Measurements from ENCODE around the gene POLE4. TPM values are rescaled to one million over a fixed set of nuclear protein-coding genes. Genes with fewer than 3 reads are reported as not detected.

POLE4 gene
- polyA plus RNA-seq, 3 donors from 2014 or later, result 92.2 to 181 (median 98.5) TPM

GRCh38 chr2:74925361-74925786, 33.1 kb upstream of the POLE4 start:
- Mint-ChIP-seq H3K27ac (no peak overlapping the region), H3K4me3 (no peak overlapping the region), H3K27me3 (ENCODE audit: low read depth in 3 of 3) (peaks cover 8 to 10% (median 9%) of the 10 kb centered on the region in 3 donors), H3K9me3 (no peaks in the 10 kb centered on the region), H3K36me3 (peaks cover 0 to 7% (median 0%) of the 10 kb centered on the region in 3 donors), H3K4me1 (no peaks in the 10 kb centered on the region)
- DNase-seq, result no peak

GRCh38 chr2:74927621-74928020, 30.8 kb upstream of the POLE4 start:
- DNase-seq, result no peak
- Mint-ChIP-seq H3K27me3 (ENCODE audit: low read depth in 3 of 3) (peaks cover 7 to 11% (median 8%) of the 10 kb centered on the region in 3 donors), H3K27ac (no peak overlapping the region)

GRCh38 chr2:74930811-74931486, 27.5 kb upstream of the POLE4 start:
- Mint-ChIP-seq H3K27me3 (ENCODE audit: low read depth in 3 of 3) (peaks cover 6 to 8% (median 7%) of the 10 kb centered on the region in 3 donors), H3K27ac (no peak overlapping the region), H3K9me3 (no peaks in the 10 kb centered on the region), H3K4me3 (no peak overlapping the region), H3K36me3 (peaks cover 0 to 18% (median 3%) of the 10 kb centered on the region in 3 donors), H3K4me1 (no peaks in the 10 kb centered on the region)
- no peak for DNase-seq

More at GRCh38 chr2:74927621-74928020, 30.8 kb upstream of the POLE4 start:
- no peaks in the 10 kb centered on the region for H3K4me1 Mint-ChIP-seq
- no peaks in the 10 kb centered on the region for H3K9me3 Mint-ChIP-seq
- H3K36me3 Mint-ChIP-seq, result peaks cover 0 to 11% (median 3%) of the 10 kb centered on the region in 3 donors
- no peak overlapping the region for H3K4me3 Mint-ChIP-seq

DNA sequence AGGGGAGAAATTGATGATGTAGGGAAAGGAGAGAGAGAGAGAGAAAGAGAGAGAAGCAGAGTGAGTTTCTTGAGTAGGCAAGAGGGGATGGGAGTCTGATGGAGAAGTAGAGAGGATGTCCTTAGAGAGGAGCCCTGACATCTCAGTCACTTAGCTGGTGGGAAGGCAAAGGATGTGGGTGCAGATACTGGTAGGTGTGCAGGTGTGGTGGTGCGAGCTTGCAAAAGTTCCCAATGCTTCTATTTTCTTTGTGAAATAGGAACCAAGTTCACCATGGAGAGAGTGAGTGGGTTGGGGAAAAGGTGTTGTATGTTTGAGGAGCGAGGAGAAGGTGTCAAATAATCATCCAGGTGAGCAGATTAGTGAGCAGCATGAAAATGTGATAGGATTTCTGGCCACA, 26.5 kb upstream of the POLE4 start:
- H3K4me3 Mint-ChIP-seq, result no peak overlapping the region
- H3K4me1 Mint-ChIP-seq, result no peaks in the 10 kb centered on the region

GRCh38 chr2:74935975-74936391, 22.5 kb upstream of the POLE4 start:
- H3K4me1 Mint-ChIP-seq, result no peaks in the 10 kb centered on the region
- no peaks in the 10 kb centered on the region for H3K9me3 Mint-ChIP-seq
- peaks cover 0 to 7% (median 0%) of the 10 kb centered on the region in 3 donors for H3K36me3 Mint-ChIP-seq
- no peak overlapping the region for H3K27ac Mint-ChIP-seq
- H3K27me3 Mint-ChIP-seq (ENCODE audit: low read depth in 3 of 3), result peaks cover 3 to 11% (median 5%) of the 10 kb centered on the region in 3 donors
- H3K4me3 Mint-ChIP-seq, result no peak overlapping the region
- DNase-seq, result no peak

More for the DNA sequence above, 26.5 kb upstream of the POLE4 start:
- no peaks in the 10 kb centered on the region for H3K9me3 Mint-ChIP-seq
- H3K27ac Mint-ChIP-seq, result no peak overlapping the region
- no peak for DNase-seq
- H3K36me3 Mint-ChIP-seq, result peaks cover 0 to 18% (median 3%) of the 10 kb centered on the region in 3 donors
- peaks cover 6 to 9% (median 8%) of the 10 kb centered on the region in 3 donors for H3K27me3 Mint-ChIP-seq (ENCODE audit: low read depth in 3 of 3)

DNA sequence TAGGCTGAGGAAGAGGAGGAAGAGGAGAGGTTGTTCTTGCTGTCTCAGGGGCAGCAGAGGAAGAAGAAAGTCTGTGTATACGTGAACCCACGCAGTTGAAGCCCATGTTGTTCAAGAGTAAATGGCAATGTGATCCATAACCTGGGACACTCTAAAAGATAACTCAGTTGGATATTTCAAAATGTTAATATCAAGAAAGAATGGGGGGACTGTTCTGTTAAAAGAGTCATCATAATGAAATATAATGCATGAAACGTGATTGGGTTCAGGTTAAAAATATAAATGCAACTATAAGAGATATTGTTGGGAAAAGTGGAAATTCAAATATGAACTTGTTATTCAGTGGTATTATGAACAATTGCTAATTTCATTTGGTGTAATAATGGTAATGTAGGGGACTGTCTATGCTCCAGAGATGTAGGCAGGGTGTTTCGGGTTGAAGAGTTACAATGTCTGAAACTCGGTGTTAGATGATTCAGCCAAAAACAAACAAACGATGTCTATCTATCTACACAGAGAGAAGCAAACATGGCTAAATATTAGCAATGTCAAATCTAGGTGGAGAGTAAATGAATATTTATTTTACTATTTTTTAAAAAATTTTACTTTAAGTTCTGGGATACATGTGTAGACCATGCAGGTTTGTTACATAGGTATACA, 21.1 kb upstream of the POLE4 start:
- DNase-seq, result no peak
- peaks cover 3 to 11% (median 5%) of the 10 kb centered on the region in 3 donors for H3K27me3 Mint-ChIP-seq (ENCODE audit: low read depth in 3 of 3)
- H3K36me3 Mint-ChIP-seq, result peaks cover 0 to 7% (median 0%) of the 10 kb centered on the region in 3 donors
- no peak overlapping the region for H3K4me3 Mint-ChIP-seq
- no peaks in the 10 kb centered on the region for H3K4me1 Mint-ChIP-seq
- no peaks in the 10 kb centered on the region for H3K9me3 Mint-ChIP-seq
- H3K27ac Mint-ChIP-seq, result no peak overlapping the region

GRCh38 chr2:74938264-74938663, 20.2 kb upstream of the POLE4 start:
- H3K27ac Mint-ChIP-seq, result no peak overlapping the region
- no peak for DNase-seq
- peaks cover 1 to 11% (median 5%) of the 10 kb centered on the region in 3 donors for H3K27me3 Mint-ChIP-seq (ENCODE audit: low read depth in 3 of 3)
- H3K4me1 Mint-ChIP-seq, result no peaks in the 10 kb centered on the region
- no peaks in the 10 kb centered on the region for H3K9me3 Mint-ChIP-seq
- H3K36me3 Mint-ChIP-seq, result peaks cover 0 to 4% (median 0%) of the 10 kb centered on the region in 3 donors
- H3K4me3 Mint-ChIP-seq, result no peak overlapping the region

- Mint-ChIP-seq H3K4me3 (no peak overlapping the region), H3K9me3 (no peaks in the 10 kb centered on the region), H3K27me3 (ENCODE audit: low read depth in 3 of 3) (peaks cover 2 to 15% (median 5%) of the 10 kb centered on the region in 3 donors), H3K36me3 (no peaks in the 10 kb centered on the region), H3K4me1 (no peaks in the 10 kb centered on the region), H3K27ac (no peak overlapping the region)
- no peak for DNase-seq
These were observed 18.3 kb upstream of the POLE4 start for GRCh38 chr2:74939919-74940812.

DNA sequence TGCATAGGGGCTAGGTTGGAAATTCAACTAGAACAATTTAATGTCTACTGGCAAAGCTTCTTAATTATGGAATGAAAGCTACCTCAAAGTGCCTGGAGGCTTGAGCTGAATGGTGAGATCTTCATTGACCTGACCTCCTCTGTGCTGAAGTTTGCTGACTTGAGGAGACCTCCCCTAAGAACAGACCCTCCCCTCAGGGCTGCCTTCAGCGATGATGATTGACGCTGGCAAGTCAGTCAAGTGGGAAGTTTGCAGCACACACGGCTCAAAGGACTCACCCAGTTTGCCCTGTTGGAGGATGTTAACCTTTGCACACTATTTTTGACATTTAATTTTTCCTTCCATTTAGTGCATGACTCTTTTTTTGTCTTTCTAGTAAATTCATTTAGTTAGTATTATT, 17.2 kb upstream of the POLE4 start:
- no peaks in the 10 kb centered on the region for H3K4me1 Mint-ChIP-seq
- peaks cover 2 to 15% (median 5%) of the 10 kb centered on the region in 3 donors for H3K27me3 Mint-ChIP-seq (ENCODE audit: low read depth in 3 of 3)
- H3K27ac Mint-ChIP-seq, result no peak overlapping the region
- no peak overlapping the region for H3K4me3 Mint-ChIP-seq
- no peaks in the 10 kb centered on the region for H3K36me3 Mint-ChIP-seq
- no peaks in the 10 kb centered on the region for H3K9me3 Mint-ChIP-seq
- no peak for DNase-seq

DNA sequence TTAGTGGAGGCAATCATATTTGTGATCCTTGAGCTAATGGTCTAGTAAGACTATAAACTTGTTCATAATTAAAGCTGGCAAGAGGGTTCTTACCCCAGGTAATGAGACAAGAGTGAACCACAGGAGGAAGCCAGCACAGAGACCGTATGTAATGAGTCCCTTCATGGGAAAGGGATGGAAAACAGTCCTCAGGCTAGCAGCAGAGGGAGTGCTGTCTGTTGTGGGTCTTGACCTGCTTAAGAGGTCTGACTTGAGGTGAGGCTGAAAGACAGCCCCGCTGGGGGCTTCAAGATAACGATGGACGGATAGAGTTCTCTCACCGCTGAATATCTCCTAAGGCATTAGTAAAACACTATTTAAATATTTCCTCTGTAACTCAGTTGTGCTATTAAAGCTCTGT, 16.2 kb upstream of the POLE4 start:
- Mint-ChIP-seq H3K4me1 (no peaks in the 10 kb centered on the region), H3K9me3 (no peaks in the 10 kb centered on the region), H3K27me3 (ENCODE audit: low read depth in 3 of 3) (peaks cover 2 to 10% (median 3%) of the 10 kb centered on the region in 3 donors), H3K4me3 (no peak overlapping the region), H3K36me3 (no peaks in the 10 kb centered on the region), H3K27ac (no peak overlapping the region)
- no peak for DNase-seq

- no peak for DNase-seq
- Mint-ChIP-seq H3K27me3 (ENCODE audit: low read depth in 3 of 3) (peaks cover 8 to 13% (median 8%) of the 10 kb centered on the region in 3 donors), H3K27ac (no peak overlapping the region), H3K9me3 (no peaks in the 10 kb centered on the region), H3K4me3 (no peak overlapping the region), H3K36me3 (no peaks in the 10 kb centered on the region), H3K4me1 (no peaks in the 10 kb centered on the region)
These were observed 13.3 kb upstream of the POLE4 start for GRCh38 chr2:74944987-74945787.

GRCh38 chr2:74945788-74946331, 12.6 kb upstream of the POLE4 start:
- no peak for DNase-seq
- no peaks in the 10 kb centered on the region for H3K36me3 Mint-ChIP-seq
- H3K27ac Mint-ChIP-seq, result no peak overlapping the region
- H3K4me3 Mint-ChIP-seq, result no peak overlapping the region
- H3K9me3 Mint-ChIP-seq, result no peaks in the 10 kb centered on the region
- no peaks in the 10 kb centered on the region for H3K4me1 Mint-ChIP-seq
- H3K27me3 Mint-ChIP-seq (ENCODE audit: low read depth in 3 of 3), result peaks cover 8 to 13% (median 8%) of the 10 kb centered on the region in 3 donors

DNA sequence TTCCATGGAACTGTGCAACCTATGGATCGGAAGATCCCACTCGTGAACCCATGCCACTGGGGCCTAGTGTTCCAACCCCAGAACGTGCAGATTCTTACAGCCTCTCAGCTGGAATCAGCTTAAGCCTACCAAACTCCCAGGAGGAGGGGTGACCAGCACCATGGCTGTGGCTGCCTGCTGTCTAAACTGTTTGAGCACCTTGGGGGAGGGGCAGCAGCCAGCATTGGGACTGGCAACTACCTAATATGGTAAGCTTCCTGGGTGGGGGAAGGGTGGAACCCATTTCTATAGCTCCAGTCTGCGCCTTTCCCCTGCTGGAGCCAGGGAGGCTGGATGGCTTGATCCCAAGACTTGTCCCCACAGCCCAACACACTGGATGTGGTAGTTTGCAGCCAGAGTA, 10.7 kb upstream of the POLE4 start:
- H3K27ac Mint-ChIP-seq, result no peak overlapping the region
- no peaks in the 10 kb centered on the region for H3K4me1 Mint-ChIP-seq
- H3K27me3 Mint-ChIP-seq (ENCODE audit: low read depth in 3 of 3), result peaks cover 8 to 13% (median 9%) of the 10 kb centered on the region in 3 donors
- no peak overlapping the region for H3K4me3 Mint-ChIP-seq
- H3K9me3 Mint-ChIP-seq, result peaks cover 0 to under 1% (median 0%) of the 10 kb centered on the region in 6 donors
- DNase-seq, result no peak
- no peaks in the 10 kb centered on the region for H3K36me3 Mint-ChIP-seq
